ENCODE results near the gene MYRF. TPM values are rescaled to one million over a fixed set of nuclear protein-coding genes. Genes with fewer than 3 reads are reported as not detected.

The MYRF gene
- total RNA-seq, 1 donor from 2014 or later, result not detected

GRCh38 chr11:61756452-61757212 lies 4.2 kb downstream of the MYRF start:
- H3K36me3 ChIP-seq, result no peaks in the 10 kb centered on the region
- no peak for TF ChIP-seq CTCF (IDR thresholded peaks at IDR 0.05)
- no peaks in the 10 kb centered on the region for H3K9me3 ChIP-seq
- no peak overlapping the region for H3K4me3 ChIP-seq
- intact Hi-C loops (cut with DNase I), result no loop called here
- peaks cover 3 to 8% of the 10 kb centered on the region in 2 donors for H3K4me1 ChIP-seq
- no peak overlapping the region for H3K27ac ChIP-seq
- no peak for DNase-seq (ENCODE audit: low spot score in 2 of 2)
- no peaks in the 10 kb centered on the region for H3K27me3 ChIP-seq

GRCh38 chr11:61757213-61757862 lies 4.9 kb downstream of the MYRF start:
- no peaks in the 10 kb centered on the region for H3K36me3 ChIP-seq
- no peaks in the 10 kb centered on the region for H3K9me3 ChIP-seq
- no peak overlapping the region for H3K4me3 ChIP-seq
- H3K4me1 ChIP-seq, result peaks cover 3 to 4% of the 10 kb centered on the region in 2 donors
- H3K27ac ChIP-seq, result no peak overlapping the region
- TF ChIP-seq CTCF (IDR thresholded peaks at IDR 0.05), result no peak
- no peaks in the 10 kb centered on the region for H3K27me3 ChIP-seq
- no peak for DNase-seq (ENCODE audit: low spot score in 2 of 2)
- intact Hi-C loops (cut with DNase I), result no loop called here

DNA sequence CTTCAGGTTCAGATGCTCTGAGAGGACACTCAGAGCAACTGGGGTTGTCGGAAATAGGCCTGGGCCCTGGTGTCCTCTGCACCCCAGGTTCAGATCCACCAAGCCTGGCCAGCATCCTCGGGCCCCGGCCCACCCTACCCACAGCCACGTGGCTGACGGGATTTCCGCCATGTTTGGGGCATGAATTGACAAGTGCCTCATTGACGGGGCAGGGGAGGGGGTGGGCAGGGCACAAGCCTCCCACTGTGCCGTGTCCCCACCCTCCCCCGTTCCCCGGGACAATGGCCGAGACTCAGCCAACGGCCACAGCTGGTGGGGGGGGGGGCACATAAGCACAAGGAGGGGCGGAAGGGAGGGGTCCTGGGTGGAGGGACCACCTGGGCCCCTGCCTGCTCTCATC lies 8.5 kb downstream of the MYRF start:
- Histone ChIP-seq H3K36me3 (no peaks in the 10 kb centered on the region), H3K4me3 (no peak overlapping the region), H3K9me3 (no peaks in the 10 kb centered on the region), H3K27me3 (no peaks in the 10 kb centered on the region), H3K4me1 (no peaks in the 10 kb centered on the region), H3K27ac (no peak overlapping the region)
- no peak for TF ChIP-seq CTCF (IDR thresholded peaks at IDR 0.05)
- intact Hi-C loops (cut with DNase I), result no loop called here
- DNase-seq (ENCODE audit: low spot score in 2 of 2), result no peak

- no peak for TF ChIP-seq CTCF (IDR thresholded peaks at IDR 0.05)
These were observed 9.2 kb downstream of the MYRF start for GRCh38 chr11:61761440-61762222.

DNA sequence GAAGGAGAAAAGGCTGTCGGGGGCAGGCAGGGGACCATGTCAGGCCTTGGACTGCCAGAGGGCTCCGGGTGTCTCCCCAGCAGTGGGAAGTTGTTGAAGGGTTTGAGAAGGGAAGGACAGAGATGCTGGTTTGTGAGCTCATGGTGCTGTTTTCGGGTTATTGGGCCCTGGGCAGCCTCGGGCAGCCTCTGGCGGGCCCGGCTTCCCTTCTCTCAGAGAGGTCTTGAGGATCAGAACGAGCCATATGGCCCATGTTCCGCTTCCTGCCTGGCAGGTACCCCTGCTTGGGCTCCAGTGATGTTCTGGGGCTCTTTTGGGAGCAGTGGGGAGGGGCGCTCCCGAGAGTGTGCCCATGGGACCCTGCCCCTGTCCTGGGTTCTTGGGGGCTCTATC lies 9.8 kb downstream of the MYRF start:
- no peaks in the 10 kb centered on the region for H3K4me1 ChIP-seq
- H3K27ac ChIP-seq, result no peak overlapping the region
- intact Hi-C loops (cut with DNase I), result no loop called here
- DNase-seq (ENCODE audit: low spot score in 2 of 2), result no peak
- no peak overlapping the region for H3K4me3 ChIP-seq
- TF ChIP-seq CTCF (IDR thresholded peaks at IDR 0.05), result no peak
- no peaks in the 10 kb centered on the region for H3K36me3 ChIP-seq
- no peaks in the 10 kb centered on the region for H3K27me3 ChIP-seq
- H3K9me3 ChIP-seq, result no peaks in the 10 kb centered on the region

More at GRCh38 chr11:61761440-61762222, 9.2 kb downstream of the MYRF start:
- H3K36me3 ChIP-seq, result no peaks in the 10 kb centered on the region
- no peaks in the 10 kb centered on the region for H3K27me3 ChIP-seq
- intact Hi-C loops (cut with DNase I), result no loop called here
- no peak overlapping the region for H3K4me3 ChIP-seq
- no peaks in the 10 kb centered on the region for H3K4me1 ChIP-seq
- H3K27ac ChIP-seq, result no peak overlapping the region
- DNase-seq (ENCODE audit: low spot score in 2 of 2), result no peak
- no peaks in the 10 kb centered on the region for H3K9me3 ChIP-seq

All from ascending aorta (tissue), 2 donors.